ENCODE data around the gene CBX8. TPM values are rescaled to one million over a fixed set of nuclear protein-coding genes. Genes with fewer than 3 reads are reported as not detected.

The CBX8 gene
- polyA plus RNA-seq, 2 of the 4 experiments (the other 2 are of a cell fraction), result 1.5 to 13.1 TPM

DNA sequence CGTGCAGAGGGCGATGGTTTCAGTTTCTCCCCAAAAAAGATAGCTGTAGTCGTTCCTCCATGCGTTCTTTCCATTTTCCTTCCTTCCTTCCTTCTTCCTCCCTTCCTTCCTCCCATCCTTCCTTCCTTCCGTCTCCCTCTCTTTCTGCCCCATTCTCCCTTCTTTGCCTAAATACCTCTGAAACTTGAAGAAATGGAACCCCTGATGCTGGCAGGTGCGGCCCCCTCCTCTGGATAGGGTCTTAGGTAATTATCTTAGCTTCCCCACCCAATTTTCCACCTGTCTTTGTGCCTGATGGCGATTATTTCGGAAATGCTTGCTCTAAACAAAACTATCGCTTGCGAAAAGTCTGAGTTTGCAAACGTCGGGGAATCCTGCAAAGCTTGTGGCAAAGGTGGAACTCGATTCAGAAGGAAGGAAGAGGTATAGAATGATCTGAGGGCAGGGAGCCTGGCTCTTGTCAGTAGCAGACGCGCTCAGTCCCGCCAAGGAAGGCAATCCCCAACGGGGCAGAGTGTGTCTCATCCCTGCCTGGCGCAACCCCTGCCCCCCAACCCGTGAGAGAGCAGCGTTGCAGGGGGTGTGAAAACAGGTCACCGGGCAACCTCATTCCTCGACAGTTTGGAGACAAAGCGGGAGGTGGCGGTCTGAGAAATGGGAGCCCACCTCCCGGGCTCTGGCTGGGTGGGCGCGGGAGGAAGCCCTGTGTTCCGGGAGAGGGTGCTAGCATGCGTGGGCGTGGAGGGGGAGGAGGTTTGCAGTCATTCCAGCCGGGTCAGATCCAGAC, 2.9 kb upstream of the CBX8 start:
- POLR2A ChIA-PET, result interaction anchor here (2.6 to 5.1 kb wide), 2 partner anchors 10 to 37 kb away, joined by 7 to 58 read pairs; no protein-coding TSS in a partner anchor
- DNase-seq (ENCODE audit: low read depth in 1 of 2, low spot score in 1 of 2), result no peak
- Histone ChIP-seq H3K4me2 (no peak overlapping the region), H3K4me3 (no peak overlapping the region), H3K27ac (no peak overlapping the region; a peak in 1 of 6 replicates), H3K4me1 (peaks cover 20% of the 10 kb centered on the region), H3K9me3 (no peaks in the 10 kb centered on the region)
- CTCF ChIA-PET, result interaction anchor here (1.2 to 39.8 kb wide), 6 partner anchors 10 to 302 kb away, joined by 3 to 1281 read pairs (median 4); partner anchors contain the start of gene GAA
- no peak for FAIRE-seq
- WGBS (ENCODE audit: missing lambda C conversion rate), result 72% methylated on average over 31 of the region's 31 CpGs
- ATAC-seq, result no peak
- no peak for TF ChIP-seq PHF8 (IDR thresholded peaks at IDR 0.05; ENCODE audit: borderline replicate concordance, low read depth)
- TF ChIP-seq SMC3 (IDR thresholded peaks at IDR 0.05), result no peak
- TF ChIP-seq RFX5 (IDR thresholded peaks at IDR 0.05), result no peak
- TF ChIP-seq RAD21 (conservative IDR thresholded peaks at IDR 0.05 in 1 of 2, IDR thresholded peaks at IDR 0.05 in 1 of 2), result no peak
- no peak for TF ChIP-seq POLR2AphosphoS2 (conservative IDR thresholded peaks at IDR 0.05; ENCODE audit: low read length)
- TF ChIP-seq ZC3H11A (IDR thresholded peaks at IDR 0.05), result no peak

DNA sequence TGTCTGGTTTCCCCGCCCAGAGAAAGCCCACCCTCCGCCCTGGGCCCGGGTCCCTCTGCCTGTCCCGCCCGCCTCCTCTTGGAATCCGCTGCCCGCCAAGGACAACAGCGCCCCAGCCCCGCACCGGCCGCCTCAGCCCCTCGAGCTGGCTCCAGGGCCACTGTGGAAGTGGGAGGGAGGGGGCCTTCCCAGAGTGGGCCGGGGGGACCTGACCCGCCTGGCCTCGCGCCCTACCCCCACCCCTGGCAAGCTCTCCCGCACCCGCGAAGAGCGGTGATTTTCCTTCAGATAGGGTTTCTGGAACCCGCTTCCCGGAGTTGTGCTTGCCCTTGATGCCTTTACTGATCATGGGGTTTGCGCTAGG, 2.3 kb upstream of the CBX8 start:
- 87% methylated on average over 18 of the region's 23 CpGs for WGBS (ENCODE audit: missing lambda C conversion rate)
- H3K4me2 ChIP-seq, result no peak overlapping the region
- no peak for TF ChIP-seq TFCP2L1 (CRISPR knock-in tag; IDR thresholded peaks at IDR 0.05)
- TF ChIP-seq, protein P1, sequence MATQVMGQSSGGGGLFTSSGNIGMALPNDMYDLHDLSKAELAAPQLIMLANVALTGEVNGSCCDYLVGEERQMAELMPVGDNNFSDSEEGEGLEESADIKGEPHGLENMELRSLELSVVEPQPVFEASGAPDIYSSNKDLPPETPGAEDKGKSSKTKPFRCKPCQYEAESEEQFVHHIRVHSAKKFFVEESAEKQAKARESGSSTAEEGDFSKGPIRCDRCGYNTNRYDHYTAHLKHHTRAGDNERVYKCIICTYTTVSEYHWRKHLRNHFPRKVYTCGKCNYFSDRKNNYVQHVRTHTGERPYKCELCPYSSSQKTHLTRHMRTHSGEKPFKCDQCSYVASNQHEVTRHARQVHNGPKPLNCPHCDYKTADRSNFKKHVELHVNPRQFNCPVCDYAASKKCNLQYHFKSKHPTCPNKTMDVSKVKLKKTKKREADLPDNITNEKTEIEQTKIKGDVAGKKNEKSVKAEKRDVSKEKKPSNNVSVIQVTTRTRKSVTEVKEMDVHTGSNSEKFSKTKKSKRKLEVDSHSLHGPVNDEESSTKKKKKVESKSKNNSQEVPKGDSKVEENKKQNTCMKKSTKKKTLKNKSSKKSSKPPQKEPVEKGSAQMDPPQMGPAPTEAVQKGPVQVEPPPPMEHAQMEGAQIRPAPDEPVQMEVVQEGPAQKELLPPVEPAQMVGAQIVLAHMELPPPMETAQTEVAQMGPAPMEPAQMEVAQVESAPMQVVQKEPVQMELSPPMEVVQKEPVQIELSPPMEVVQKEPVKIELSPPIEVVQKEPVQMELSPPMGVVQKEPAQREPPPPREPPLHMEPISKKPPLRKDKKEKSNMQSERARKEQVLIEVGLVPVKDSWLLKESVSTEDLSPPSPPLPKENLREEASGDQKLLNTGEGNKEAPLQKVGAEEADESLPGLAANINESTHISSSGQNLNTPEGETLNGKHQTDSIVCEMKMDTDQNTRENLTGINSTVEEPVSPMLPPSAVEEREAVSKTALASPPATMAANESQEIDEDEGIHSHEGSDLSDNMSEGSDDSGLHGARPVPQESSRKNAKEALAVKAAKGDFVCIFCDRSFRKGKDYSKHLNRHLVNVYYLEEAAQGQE (IDR thresholded peaks at IDR 0.05), result no peak
- TF ChIP-seq, protein P2, sequence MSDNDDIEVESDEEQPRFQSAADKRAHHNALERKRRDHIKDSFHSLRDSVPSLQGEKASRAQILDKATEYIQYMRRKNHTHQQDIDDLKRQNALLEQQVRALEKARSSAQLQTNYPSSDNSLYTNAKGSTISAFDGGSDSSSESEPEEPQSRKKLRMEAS (IDR thresholded peaks at IDR 0.05), result no peak
- no peak for TF ChIP-seq HOXB13 (CRISPR knock-in tag; IDR thresholded peaks at IDR 0.05; ENCODE audit: low read depth)
- TF ChIP-seq, protein P3, sequence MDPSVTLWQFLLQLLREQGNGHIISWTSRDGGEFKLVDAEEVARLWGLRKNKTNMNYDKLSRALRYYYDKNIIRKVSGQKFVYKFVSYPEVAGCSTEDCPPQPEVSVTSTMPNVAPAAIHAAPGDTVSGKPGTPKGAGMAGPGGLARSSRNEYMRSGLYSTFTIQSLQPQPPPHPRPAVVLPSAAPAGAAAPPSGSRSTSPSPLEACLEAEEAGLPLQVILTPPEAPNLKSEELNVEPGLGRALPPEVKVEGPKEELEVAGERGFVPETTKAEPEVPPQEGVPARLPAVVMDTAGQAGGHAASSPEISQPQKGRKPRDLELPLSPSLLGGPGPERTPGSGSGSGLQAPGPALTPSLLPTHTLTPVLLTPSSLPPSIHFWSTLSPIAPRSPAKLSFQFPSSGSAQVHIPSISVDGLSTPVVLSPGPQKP (IDR thresholded peaks at IDR 0.05; ENCODE audit: low read depth, low read length), result no peak
- no peak for TF ChIP-seq JUNB (IDR thresholded peaks at IDR 0.05)
- no peak for TF ChIP-seq CHD2 (IDR thresholded peaks at IDR 0.05; ENCODE audit: low read length, partially characterized antibody)
- no peak for TF ChIP-seq ZFP36 (IDR thresholded peaks at IDR 0.05; ENCODE audit: borderline replicate concordance, partially characterized antibody)
- TF ChIP-seq RARB (CRISPR knock-in tag; IDR thresholded peaks at IDR 0.05), result no peak
- no peak for TF ChIP-seq CHD4 (IDR thresholded peaks at IDR 0.05; ENCODE audit: borderline replicate concordance)
- no peak for TF ChIP-seq FOSL2 (IDR thresholded peaks at IDR 0.05)
- no peak for TF ChIP-seq FOSL2 (CRISPR knock-in tag; IDR thresholded peaks at IDR 0.05)
- no peak for TF ChIP-seq MAFK (IDR thresholded peaks at IDR 0.05; ENCODE audit: partially characterized antibody)
- TF ChIP-seq EP300 (IDR thresholded peaks at IDR 0.05), result no peak
- no peak for TF ChIP-seq EHF (CRISPR knock-in tag; IDR thresholded peaks at IDR 0.05)
- TF ChIP-seq FOXS1 (CRISPR knock-in tag; IDR thresholded peaks at IDR 0.05), result no peak
- TF ChIP-seq MAZ (IDR thresholded peaks at IDR 0.05; ENCODE audit: borderline replicate concordance, low read depth, low read length), result no peak
- no peak for TF ChIP-seq NFE2L2 (conservative IDR thresholded peaks at IDR 0.05; ENCODE audit: low read length)
- H3K9me3 ChIP-seq, result no peaks in the 10 kb centered on the region
- FAIRE-seq, result no peak
- H3K4me3 ChIP-seq, result no peak overlapping the region
- H3K4me1 ChIP-seq, result peaks cover 26% of the 10 kb centered on the region
- ATAC-seq, result no peak
- CTCF ChIA-PET, result interaction anchor here (1.2 to 39.8 kb wide), 7 partner anchors 10 to 302 kb away, joined by 3 to 1281 read pairs (median 3); partner anchors contain the start of gene GAA
- peak overlapping the region in 1 of 2 experiments; percentile 94; a peak in 2 of 6 replicates for H3K27ac ChIP-seq
- no peak for DNase-seq (ENCODE audit: low read depth in 1 of 2, low spot score in 1 of 2)
- POLR2A ChIA-PET, result interaction anchor here (5.1 kb wide), 1 partner anchor 11 kb away, joined by 58 read pairs; no protein-coding TSS in a partner anchor
